HL-60 (cell line): ENCODE results near the gene EBLN2.
"Not testable (repeated sequence)": the region's sequence is repeated elsewhere in the genome, so short reads cannot be mapped to it uniquely, and the experiment has no call there.

Experiments
- DNase-seq, 2 experiments: peaks; one replicate each; pipeline ENCODE4 v3.0.0-alpha.2; 2010 to 2020; ENCODE audit warnings: low read depth in 1 of 2, low spot score in 1 of 2
- H3K27ac ChIP-seq: fragments of 250-450 bp; sonication (Bioruptor Pico); replicated peaks from 2 replicates; pipeline ENCODE4 v1.5.1; 2020; ENCODE audit warnings: mild to moderate bottlenecking, moderate library complexity
- H3K27me3 ChIP-seq: fragments of 250-450 bp; sonication (Bioruptor Pico); 2 replicates; pipeline ENCODE4 v1.5.1; 2021; ENCODE audit warnings: mild to moderate bottlenecking, moderate library complexity; ENCODE audit not compliant: insufficient read depth, poor library complexity, severe bottlenecking
- H3K4me3 ChIP-seq: replicated peaks from 2 replicates; pipeline ENCODE4 v1.5.1; 2011; ENCODE audit warnings: mild to moderate bottlenecking, control low read depth, low read length; ENCODE audit not compliant: insufficient read depth
- CTCF ChIP-seq: IDR thresholded peaks from one replicate; pipeline ENCODE4 v1.5.1; 2011; ENCODE audit warnings: low read length, control low read depth, inconsistent platforms; ENCODE audit not compliant: insufficient read depth
- GABPA ChIP-seq: IDR thresholded peaks from 2 replicates; pipeline ENCODE4 v1.6.1; 2012; ENCODE audit warnings: low read depth
- POLR2AphosphoS5 ChIP-seq: IDR thresholded peaks from 2 replicates; pipeline ENCODE4 v1.6.1; 2012; ENCODE audit warnings: low read depth
- SPI1 ChIP-seq: IDR thresholded peaks from 2 replicates; pipeline ENCODE4 v1.6.1; 2012; ENCODE audit warnings: low read depth, mild to moderate bottlenecking, borderline replicate concordance
- TF ChIP-seq, protein P1 (sequence below): IDR thresholded peaks from 2 replicates; pipeline ENCODE4 v1.6.1; 2012; ENCODE audit warnings: low read depth; ENCODE audit not compliant: insufficient replicate concordance

Gene EBLN2

DNA sequence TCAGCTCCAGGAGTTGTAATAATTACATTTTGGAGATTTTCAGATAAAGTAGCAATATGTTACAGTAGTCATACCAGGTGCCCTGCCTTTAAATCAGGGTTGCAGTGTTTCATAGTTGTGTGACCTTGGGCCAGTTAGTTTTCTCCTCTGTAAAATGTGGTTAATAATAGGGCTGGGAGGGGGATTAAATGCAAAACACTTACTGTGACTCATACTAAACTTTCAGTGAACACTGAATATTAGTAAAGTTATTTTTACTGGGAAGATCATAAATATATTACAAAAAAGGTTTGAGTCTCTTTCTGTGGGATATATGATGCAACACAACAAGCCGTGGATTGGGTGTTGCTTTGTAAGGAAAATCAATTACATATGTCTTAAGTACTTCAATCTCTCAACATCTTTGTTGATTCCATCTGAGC lies 1.1 kb upstream of the EBLN2 start:
- DNase-seq, result no peak
- Histone ChIP-seq H3K4me3 (no peak overlapping the region), H3K27ac (no peak overlapping the region), H3K27me3 (no peaks in the 10 kb centered on the region)
- TF ChIP-seq GABPA, result no peak
- TF ChIP-seq SPI1, result no peak
- TF ChIP-seq, protein P1, sequence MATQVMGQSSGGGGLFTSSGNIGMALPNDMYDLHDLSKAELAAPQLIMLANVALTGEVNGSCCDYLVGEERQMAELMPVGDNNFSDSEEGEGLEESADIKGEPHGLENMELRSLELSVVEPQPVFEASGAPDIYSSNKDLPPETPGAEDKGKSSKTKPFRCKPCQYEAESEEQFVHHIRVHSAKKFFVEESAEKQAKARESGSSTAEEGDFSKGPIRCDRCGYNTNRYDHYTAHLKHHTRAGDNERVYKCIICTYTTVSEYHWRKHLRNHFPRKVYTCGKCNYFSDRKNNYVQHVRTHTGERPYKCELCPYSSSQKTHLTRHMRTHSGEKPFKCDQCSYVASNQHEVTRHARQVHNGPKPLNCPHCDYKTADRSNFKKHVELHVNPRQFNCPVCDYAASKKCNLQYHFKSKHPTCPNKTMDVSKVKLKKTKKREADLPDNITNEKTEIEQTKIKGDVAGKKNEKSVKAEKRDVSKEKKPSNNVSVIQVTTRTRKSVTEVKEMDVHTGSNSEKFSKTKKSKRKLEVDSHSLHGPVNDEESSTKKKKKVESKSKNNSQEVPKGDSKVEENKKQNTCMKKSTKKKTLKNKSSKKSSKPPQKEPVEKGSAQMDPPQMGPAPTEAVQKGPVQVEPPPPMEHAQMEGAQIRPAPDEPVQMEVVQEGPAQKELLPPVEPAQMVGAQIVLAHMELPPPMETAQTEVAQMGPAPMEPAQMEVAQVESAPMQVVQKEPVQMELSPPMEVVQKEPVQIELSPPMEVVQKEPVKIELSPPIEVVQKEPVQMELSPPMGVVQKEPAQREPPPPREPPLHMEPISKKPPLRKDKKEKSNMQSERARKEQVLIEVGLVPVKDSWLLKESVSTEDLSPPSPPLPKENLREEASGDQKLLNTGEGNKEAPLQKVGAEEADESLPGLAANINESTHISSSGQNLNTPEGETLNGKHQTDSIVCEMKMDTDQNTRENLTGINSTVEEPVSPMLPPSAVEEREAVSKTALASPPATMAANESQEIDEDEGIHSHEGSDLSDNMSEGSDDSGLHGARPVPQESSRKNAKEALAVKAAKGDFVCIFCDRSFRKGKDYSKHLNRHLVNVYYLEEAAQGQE, result no peak
- TF ChIP-seq CTCF, result no peak
- no peak for TF ChIP-seq POLR2AphosphoS5

DNA sequence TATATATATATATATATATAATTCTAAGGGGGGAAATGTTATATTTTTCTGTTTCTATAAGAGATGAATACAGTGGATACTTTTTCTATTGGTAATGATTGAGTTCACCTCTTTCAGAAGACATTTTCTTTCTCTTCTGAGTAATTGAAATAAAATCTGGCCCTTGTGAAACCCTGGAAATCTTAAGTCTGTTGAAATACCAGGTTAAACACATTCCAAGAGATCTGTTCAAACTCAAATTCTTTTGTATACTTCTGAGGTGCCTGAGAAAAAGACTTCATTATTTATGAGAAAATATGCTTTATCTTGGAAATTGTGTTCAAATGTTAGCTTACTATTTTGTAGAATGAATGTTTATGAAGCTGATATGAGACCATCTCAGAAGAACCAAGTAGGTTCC lies 4.8 kb downstream of the EBLN2 start:
- not testable (repeated sequence) for H3K4me3 ChIP-seq, H3K27ac ChIP-seq, DNase-seq, H3K27me3 ChIP-seq

DNA sequence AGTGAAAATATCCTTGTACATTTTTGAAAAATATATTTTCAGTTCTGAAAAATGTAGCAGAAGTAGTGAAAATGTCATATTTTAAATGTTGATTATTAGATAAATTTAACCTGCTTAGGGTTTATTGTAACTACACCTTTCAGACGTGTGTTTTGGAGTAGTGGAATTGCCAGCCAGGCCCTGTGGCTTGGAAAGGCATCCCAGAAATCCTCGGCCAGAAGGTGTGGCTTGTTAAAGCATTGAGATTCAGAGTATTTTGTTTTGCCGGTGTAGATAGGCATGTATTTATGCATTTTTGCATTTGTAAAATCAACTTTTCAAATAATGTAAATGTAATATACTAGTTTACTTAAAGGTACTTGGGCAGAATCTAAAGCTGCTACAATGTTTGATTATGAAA lies 7.0 kb downstream of the EBLN2 start:
- H3K4me3 ChIP-seq, result no peak overlapping the region
- no peak overlapping the region for H3K27ac ChIP-seq
- DNase-seq, result no peak
- no peaks in the 10 kb centered on the region for H3K27me3 ChIP-seq
- TF ChIP-seq GABPA (no peak), CTCF (no peak), SPI1 (no peak), POLR2AphosphoS5 (no peak)
- TF ChIP-seq, protein P1, result no peak

DNA sequence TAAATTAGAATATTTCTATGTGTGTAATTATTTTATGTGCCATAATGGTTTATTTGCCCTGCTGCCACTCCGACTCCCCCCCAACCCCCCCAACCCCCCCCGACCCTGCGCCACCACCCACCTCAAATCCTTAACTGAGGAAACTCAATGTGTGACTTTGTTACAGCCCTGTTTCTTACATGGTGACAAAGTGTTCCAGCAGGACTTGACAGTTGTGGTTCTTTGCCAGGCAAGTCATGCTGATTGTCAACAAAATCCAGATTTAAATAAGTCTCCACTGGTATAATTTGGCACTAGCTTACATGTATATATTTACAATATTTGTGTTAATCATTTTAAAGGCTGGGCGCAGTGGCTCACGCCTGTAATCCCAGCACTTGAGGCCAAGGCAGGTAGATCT lies 7.7 kb downstream of the EBLN2 start:
- TF ChIP-seq, protein P1, result no peak
- no peak for TF ChIP-seq POLR2AphosphoS5
- TF ChIP-seq CTCF, result no peak
- no peak for TF ChIP-seq SPI1
- TF ChIP-seq GABPA, result no peak
- DNase-seq, result no peak
- no peaks in the 10 kb centered on the region for H3K27me3 ChIP-seq
- H3K4me3 ChIP-seq, result no peak overlapping the region
- H3K27ac ChIP-seq, result no peak overlapping the region
